Measurements from ENCODE around the gene CXCR5. TPM values are rescaled to one million over a fixed set of nuclear protein-coding genes. Genes with fewer than 3 reads are reported as not detected.
"Not testable (repeated sequence)": the region's sequence is repeated elsewhere in the genome, so short reads cannot be mapped to it uniquely, and the experiment has no call there.

The CXCR5 gene
- total RNA-seq, 1 donor from 2014 or later: not detected

GRCh38 chr11:118841469-118842242, 42.0 kb upstream of the CXCR5 start:
- H3K27ac Mint-ChIP-seq (ENCODE audit: unreplicated experiment): no peak overlapping the region
- no peaks in the 10 kb centered on the region for H3K27me3 Mint-ChIP-seq (ENCODE audit: unreplicated experiment)
- H3K36me3 Mint-ChIP-seq (ENCODE audit: unreplicated experiment): no peaks in the 10 kb centered on the region

GRCh38 chr11:118842369-118842768, 41.3 kb upstream of the CXCR5 start:
- Mint-ChIP-seq H3K4me3 (ENCODE audit: unreplicated experiment) (no peak overlapping the region), H3K36me3 (ENCODE audit: unreplicated experiment) (no peaks in the 10 kb centered on the region), H3K9me3 (ENCODE audit: unreplicated experiment) (no peaks in the 10 kb centered on the region), H3K27ac (ENCODE audit: unreplicated experiment) (no peak overlapping the region), H3K4me1 (ENCODE audit: low read depth, unreplicated experiment) (no peaks in the 10 kb centered on the region), H3K27me3 (ENCODE audit: unreplicated experiment) (no peaks in the 10 kb centered on the region)
- no peak for DNase-seq
- no peak for TF ChIP-seq CTCF (IDR thresholded peaks at IDR 0.05; ENCODE audit: partially characterized antibody, unreplicated experiment)

More at GRCh38 chr11:118841469-118842242, 42.0 kb upstream of the CXCR5 start:
- Mint-ChIP-seq H3K4me3 (ENCODE audit: unreplicated experiment) (no peak overlapping the region), H3K4me1 (ENCODE audit: low read depth, unreplicated experiment) (no peaks in the 10 kb centered on the region), H3K9me3 (ENCODE audit: unreplicated experiment) (no peaks in the 10 kb centered on the region)
- DNase-seq: no peak
- TF ChIP-seq CTCF (IDR thresholded peaks at IDR 0.05; ENCODE audit: partially characterized antibody, unreplicated experiment): no peak

- H3K27me3 Mint-ChIP-seq (ENCODE audit: unreplicated experiment); DNase-seq; H3K9me3 Mint-ChIP-seq (ENCODE audit: unreplicated experiment); H3K4me3 Mint-ChIP-seq (ENCODE audit: unreplicated experiment); H3K4me1 Mint-ChIP-seq (ENCODE audit: low read depth, unreplicated experiment); H3K36me3 Mint-ChIP-seq (ENCODE audit: unreplicated experiment); H3K27ac Mint-ChIP-seq (ENCODE audit: unreplicated experiment): not testable (repeated sequence)
These were observed 40.8 kb upstream of the CXCR5 start for GRCh38 chr11:118842843-118843242.

- H3K4me1 Mint-ChIP-seq (ENCODE audit: low read depth, unreplicated experiment): no peaks in the 10 kb centered on the region
- no peaks in the 10 kb centered on the region for H3K27me3 Mint-ChIP-seq (ENCODE audit: unreplicated experiment)
- H3K36me3 Mint-ChIP-seq (ENCODE audit: unreplicated experiment): no peaks in the 10 kb centered on the region
- no peak for DNase-seq
- H3K4me3 Mint-ChIP-seq (ENCODE audit: unreplicated experiment): no peak overlapping the region
- no peaks in the 10 kb centered on the region for H3K9me3 Mint-ChIP-seq (ENCODE audit: unreplicated experiment)
- no peak for TF ChIP-seq CTCF (IDR thresholded peaks at IDR 0.05; ENCODE audit: partially characterized antibody, unreplicated experiment)
- no peak overlapping the region for H3K27ac Mint-ChIP-seq (ENCODE audit: unreplicated experiment)
These were observed 40.1 kb upstream of the CXCR5 start for GRCh38 chr11:118843565-118843964.

GRCh38 chr11:118845369-118845768, 38.3 kb upstream of the CXCR5 start:
- H3K9me3 Mint-ChIP-seq (ENCODE audit: unreplicated experiment): no peaks in the 10 kb centered on the region
- no peak overlapping the region for H3K27ac Mint-ChIP-seq (ENCODE audit: unreplicated experiment)
- no peaks in the 10 kb centered on the region for H3K27me3 Mint-ChIP-seq (ENCODE audit: unreplicated experiment)
- H3K36me3 Mint-ChIP-seq (ENCODE audit: unreplicated experiment): no peaks in the 10 kb centered on the region
- TF ChIP-seq CTCF (IDR thresholded peaks at IDR 0.05; ENCODE audit: partially characterized antibody, unreplicated experiment): no peak
- H3K4me3 Mint-ChIP-seq (ENCODE audit: unreplicated experiment): no peak overlapping the region
- DNase-seq: no peak
- no peaks in the 10 kb centered on the region for H3K4me1 Mint-ChIP-seq (ENCODE audit: low read depth, unreplicated experiment)
